Measurements from ENCODE around the gene ARHGEF9.

The ARHGEF9 gene

GRCh38 chrX:63746278-63746677 is 38.7 kb downstream of the ARHGEF9 start:
- no peak for DNase-seq

GRCh38 chrX:63744850-63745394 is 40.1 kb downstream of the ARHGEF9 start:
- no peak for DNase-seq

DNA sequence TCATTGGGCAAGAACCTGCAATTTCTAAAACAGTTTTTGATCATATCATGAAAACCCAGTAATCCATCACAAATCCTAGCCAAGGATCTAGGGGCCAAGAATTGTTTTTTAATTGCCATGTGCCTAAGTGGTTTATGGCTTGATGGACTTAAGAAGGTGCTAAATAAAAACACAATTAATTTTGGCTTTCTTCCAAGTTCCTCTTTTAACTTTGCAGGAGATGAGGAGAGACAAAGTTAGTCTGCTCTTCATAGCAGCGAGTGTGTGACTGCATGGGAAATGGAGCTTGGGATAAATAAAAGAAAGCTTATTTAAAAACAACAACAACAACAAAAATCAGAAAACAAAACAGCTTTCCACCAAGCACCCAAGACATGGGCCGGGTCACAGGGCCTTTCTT is 41.4 kb downstream of the ARHGEF9 start:
- no peak for DNase-seq

- DNase-seq: no peak
Measured at GRCh38 chrX:63740382-63740781, 44.6 kb downstream of the ARHGEF9 start.

DNA sequence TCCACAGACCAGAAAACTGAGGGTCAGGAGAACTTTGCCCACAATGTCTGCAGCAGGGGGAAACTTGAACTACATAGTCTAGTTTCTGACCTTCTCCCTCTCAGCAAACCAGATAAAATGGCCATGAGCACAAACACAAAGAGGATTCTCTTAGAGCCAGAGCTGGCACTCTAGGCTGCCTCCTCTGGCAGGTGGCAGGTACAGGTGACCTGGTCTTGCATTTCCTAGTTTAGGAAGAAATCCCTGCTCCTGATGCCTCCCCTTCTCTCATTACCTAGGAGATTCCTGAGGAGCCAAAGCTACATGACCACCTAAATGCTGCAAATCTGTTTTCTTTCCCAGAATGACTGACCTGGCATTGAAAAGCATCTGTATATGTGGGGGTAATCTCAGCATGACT is 45.1 kb downstream of the ARHGEF9 start:
- DNase-seq: no peak

GRCh38 chrX:63738696-63739095 is 46.3 kb downstream of the ARHGEF9 start:
- DNase-seq: no peak

DNA sequence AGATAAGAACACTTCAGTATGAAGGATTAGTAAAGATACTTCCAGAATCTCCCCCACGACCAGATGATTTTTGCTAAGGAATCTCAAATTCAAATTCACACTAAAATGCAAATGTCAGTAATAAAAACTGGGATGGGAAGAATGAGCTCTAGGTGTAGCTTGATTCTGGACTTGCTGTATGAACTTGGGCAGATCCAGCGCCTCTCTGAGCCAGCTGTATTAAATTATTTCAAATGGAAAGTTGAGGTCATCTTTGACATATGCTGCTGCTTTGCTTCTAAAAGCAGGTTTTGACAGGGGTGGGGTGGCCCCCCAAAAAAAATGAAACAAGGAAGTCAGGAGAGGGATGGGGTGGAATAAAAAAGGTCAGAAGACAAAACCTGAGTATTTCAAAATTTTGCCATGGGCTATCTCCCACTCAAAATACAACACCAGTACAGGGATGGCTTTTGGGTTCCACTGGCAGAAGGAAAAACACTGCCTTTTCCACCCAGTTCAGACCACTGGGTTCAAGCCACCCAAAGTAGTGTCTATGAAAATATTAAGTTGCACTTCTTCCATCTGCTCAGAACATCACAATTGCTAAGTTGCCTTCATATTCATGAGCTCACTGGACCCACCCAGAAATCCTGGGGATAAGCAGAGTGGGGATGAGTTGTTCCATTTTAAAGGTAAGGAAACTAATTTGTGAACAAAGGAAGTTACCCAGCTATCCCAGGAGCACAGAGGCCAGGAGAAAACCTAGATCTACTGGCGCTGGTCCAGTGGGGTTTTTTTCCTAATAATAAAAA is 47.7 kb downstream of the ARHGEF9 start:
- DNase-seq: no peak

- no peak for DNase-seq
Measured at GRCh38 chrX:63735882-63736281, 49.1 kb downstream of the ARHGEF9 start.

GRCh38 chrX:63720293-63720692 is 64.7 kb downstream of the ARHGEF9 start:
- no peak for DNase-seq

GRCh38 chrX:63719633-63720032 is 65.4 kb downstream of the ARHGEF9 start:
- DNase-seq: no peak

DNA sequence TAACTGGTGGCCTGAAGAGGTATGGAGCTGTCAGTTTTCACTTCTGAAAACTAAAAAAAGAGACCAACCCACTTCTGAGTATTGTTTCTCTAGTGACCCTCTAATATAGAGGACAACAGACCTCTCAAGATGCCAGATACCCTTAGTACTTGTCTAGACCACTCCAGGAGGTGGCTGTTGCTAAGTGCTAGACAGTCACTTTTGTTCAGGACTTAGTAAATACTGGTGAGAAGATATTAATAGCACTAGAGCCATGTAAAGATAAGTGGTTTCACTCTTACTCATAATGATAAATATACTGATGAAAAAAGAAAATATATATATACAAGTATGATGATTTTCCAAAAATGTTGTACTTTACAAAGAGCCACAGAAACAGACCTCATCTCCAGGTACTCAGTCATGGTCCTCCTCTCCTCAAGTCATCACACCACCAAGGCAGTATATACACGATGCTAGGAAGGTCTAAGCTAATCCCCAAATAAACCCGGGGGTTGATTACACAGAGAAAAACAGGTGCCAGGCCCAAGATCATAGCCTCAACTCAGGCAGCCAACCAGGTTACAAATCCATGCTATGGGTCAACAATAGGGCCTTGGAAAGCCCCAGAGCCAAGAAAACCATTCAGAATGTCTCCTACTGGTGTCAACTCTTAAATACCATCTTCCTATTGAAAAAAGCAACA is 66.9 kb downstream of the ARHGEF9 start:
- no peak for DNase-seq

DNA sequence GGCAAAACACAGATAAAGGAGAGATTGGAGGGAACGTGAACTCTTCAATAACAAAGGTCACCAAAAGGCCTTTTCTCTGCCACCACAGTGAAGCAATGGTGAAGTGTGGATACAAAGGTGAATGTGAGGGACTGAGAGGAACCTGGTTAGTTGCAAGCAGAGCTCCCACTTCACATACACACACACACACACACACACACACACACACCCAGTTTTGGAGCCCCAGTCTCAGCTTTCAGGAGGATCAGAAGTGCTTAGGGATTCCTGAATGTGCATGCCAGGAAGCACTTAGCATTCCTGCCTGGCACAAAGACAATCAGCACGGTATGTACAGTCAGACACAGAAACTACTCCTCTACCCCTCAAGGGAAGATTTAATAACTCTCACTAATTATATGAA is 71.5 kb downstream of the ARHGEF9 start:
- DNase-seq: no peak

DNA sequence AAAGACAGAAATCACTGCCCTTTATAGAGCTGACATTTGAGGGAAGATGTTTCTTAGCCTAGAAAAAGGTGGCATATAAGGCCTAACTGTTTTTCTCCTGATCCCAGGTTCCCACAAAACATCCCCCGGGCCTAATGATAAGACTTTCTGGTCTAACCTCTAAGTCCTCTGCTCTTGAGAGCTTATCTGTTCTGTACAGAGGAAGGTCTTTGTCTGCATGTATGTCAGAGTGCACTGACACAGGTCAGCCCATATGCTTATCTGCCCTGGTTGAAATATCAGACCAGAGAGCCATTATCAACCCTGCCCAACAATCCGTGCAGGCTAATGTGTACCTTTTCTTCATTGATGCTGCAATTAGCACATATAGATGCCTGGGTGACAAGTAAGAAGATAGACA is 76.2 kb downstream of the ARHGEF9 start:
- no peak for DNase-seq

DNA sequence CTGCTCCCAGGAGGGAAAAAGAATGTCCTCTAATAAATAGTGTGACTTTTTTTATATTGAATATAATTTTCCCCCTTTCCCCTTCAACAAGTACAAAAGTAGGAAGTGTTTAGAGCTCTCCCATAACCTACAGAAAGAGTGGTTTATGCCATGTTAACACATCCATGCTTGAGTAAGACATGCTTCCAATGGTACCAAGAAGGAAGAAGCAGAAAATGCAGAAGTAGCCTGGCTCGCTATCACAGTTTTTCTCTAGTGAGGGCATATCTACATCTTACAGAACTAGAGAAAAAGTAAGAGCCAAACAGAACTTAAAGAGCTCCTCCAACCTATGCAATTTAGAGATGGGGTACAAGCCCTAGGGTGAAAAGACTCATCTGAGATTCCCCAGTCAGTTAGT is 82.5 kb downstream of the ARHGEF9 start:
- DNase-seq: no peak

DNA sequence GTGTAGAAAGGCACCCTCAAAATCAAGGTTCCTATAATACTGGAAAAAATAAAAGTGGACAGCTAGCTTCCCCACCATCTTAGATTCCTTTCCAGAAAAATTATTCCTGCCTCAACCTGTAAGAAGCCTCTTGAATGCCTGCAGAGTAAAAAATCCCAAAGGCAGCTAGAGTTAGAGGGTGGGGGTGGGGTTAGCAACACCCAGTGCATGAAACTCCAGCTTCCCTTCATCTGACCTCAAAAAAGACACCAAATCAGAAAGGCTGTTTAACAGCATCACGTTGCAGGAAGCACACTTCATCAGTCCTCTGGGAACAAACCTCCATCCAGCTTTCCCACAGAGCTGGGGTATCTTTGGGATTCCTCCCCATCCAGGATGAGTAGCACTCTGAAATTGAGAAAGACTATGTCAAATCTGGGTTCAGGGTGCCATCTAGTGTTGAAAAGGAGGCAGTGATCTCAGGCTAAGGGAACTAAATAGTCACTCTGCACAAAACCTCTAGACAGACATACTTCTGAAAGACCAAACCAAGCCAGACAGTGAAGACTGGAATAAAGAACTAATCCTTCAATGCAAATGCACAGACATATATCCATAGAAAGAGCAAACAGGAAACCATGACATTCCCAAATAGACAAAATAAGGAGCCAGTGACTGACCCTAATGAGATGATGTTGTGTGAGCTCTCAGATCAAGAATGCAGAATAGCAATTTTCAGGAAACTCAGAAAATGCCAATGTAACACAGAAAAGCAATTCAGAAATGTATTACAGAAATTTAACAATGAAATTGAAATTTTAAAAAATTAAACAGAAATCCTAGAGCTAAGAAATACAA is 97.9 kb downstream of the ARHGEF9 start:
- DNase-seq: no peak

GRCh38 chrX:63680423-63680822 is 104.6 kb downstream of the ARHGEF9 start:
- DNase-seq: no peak

GRCh38 chrX:63679432-63679831 is 105.6 kb downstream of the ARHGEF9 start:
- DNase-seq: no peak

- DNase-seq: no peak
Measured at GRCh38 chrX:63675716-63676115, 109.3 kb downstream of the ARHGEF9 start.

DNA sequence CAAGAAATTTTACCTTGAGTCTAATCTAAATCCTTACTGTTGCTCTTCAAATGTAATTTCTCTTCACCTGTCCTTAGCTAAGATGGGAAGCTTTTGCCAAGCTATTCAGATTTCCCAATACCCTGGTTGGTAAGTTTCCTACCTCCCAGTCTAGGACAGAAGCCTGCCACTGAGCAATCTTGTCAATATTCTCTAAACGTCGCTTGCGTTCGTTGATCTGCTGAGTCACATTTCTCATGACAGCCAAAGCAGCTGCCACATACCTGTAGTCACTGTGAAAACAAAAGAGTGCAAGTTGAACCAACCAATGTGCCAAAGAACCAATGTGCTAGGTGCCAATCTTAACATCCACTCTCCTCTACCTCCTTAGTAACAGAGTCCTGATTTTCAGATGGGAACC is 111.1 kb downstream of the ARHGEF9 start:
- DNase-seq: no peak

DNA sequence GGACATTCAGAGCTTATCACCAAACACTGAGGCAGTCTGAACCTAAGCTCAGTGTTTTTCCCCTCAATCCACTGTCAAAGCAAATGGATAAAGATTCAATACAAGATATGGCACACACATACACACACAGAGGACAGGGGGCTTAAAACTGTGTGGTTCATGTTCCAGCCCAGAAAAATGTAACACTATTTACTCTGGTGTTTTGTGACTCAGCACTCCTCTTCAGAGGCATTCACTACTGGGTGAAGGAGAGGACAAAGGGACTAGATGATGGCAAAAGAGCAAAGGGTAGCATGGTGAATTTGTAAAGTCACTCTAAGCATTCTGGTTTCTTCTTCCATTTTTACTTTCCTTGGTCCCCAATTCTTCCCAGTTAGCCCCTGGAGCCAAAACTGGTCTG is 120.3 kb downstream of the ARHGEF9 start:
- no peak for DNase-seq

- DNase-seq: no peak
Measured at GRCh38 chrX:63664083-63664482, 120.9 kb downstream of the ARHGEF9 start.

DNA sequence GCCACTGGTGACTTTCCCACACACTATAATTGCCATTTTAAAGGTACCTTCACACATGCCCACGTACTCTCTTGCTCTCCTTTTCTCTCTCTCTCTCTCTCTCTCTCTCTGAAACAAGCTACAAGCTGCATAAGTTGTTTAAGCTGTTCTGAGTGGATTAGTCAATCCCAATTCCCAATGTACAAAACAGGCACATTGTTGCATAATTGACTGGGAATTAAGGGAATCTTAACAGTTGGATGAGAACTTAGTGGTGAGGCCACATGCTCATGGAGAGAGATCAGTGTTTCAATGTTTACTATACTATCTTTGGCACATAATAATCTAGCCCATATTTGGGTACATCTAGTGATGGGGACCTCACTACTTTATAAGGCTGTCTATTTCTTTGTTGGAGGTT is 123.3 kb downstream of the ARHGEF9 start:
- no peak for DNase-seq

- DNase-seq: no peak
Measured at GRCh38 chrX:63658920-63659319, 126.1 kb downstream of the ARHGEF9 start.
